NCI-H460 (cell line): Measurements from ENCODE around the gene ZNF492. TPM values are rescaled to one million over a fixed set of nuclear protein-coding genes. Genes with fewer than 3 reads are reported as not detected.
"Not testable (repeated sequence)": the region's sequence is repeated elsewhere in the genome, so short reads cannot be mapped to it uniquely, and the experiment has no call there.

ENCODE experiments used
- DNase-seq: peaks from one replicate; pipeline ENCODE4 v3.0.0-alpha.2; 2016; ENCODE audit warnings: low read depth; ENCODE audit errors: extremely low read depth
- total RNA-seq: library from RNA; depleted of rRNA; stranded (reverse); fragments of >200 nt; shearing (Covaris generic); gene quantifications from 2 replicates; pipeline ENCODE4 v1.2.3, GENCODE V29; 2014

Gene ZNF492
- total RNA-seq, 1 experiment from 2014 or later, result not detected

GRCh38 chr19:22616659-22617058 is 17.5 kb upstream of the ZNF492 start:
- DNase-seq, result no peak

DNA sequence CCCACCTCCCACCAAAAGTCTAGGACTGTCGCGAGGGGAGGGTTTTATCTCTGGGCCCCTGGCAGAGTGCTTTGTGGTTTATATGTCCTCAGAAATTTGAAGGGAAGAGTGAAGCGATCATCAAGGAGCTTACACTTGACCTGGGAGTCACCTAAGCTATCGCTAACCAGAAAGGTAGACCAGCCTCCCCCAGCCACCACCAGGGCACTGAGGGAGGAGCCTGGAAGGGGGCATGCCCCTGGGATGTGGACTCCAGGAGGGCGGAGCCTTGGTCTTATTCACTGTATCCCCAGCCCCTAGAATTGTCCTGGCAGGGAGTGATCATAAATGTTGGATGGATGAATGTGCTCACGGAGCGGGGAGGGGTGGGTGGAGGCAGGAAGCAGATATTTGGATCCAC is 16.9 kb upstream of the ZNF492 start:
- not testable (repeated sequence) for DNase-seq

GRCh38 chr19:22617614-22618320 is 16.4 kb upstream of the ZNF492 start:
- DNase-seq, result no peak

GRCh38 chr19:22619371-22619770 is 14.8 kb upstream of the ZNF492 start:
- no peak for DNase-seq

- DNase-seq, result no peak
These were observed 14.2 kb upstream of the ZNF492 start for GRCh38 chr19:22619932-22620331.

DNA sequence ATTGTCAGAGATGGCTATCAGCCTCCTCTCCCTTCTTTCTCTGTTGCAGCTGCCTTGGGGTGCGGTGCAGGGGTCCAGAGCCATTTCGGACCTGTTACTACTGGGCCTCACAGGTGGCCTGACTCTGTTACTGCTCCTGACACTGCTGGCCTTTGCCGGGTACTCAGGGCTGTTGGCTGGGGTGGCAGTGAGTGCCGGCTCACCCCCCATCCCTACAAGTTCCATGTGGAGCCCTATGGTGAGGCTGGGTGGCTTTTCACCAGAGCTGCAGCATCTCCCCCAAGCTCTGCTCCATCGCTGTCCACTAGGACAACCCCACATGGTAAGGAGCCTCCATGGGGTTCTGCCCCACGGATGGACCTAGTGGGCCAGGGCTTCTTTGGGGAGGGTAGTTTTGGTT is 13.7 kb upstream of the ZNF492 start:
- no peak for DNase-seq

DNA sequence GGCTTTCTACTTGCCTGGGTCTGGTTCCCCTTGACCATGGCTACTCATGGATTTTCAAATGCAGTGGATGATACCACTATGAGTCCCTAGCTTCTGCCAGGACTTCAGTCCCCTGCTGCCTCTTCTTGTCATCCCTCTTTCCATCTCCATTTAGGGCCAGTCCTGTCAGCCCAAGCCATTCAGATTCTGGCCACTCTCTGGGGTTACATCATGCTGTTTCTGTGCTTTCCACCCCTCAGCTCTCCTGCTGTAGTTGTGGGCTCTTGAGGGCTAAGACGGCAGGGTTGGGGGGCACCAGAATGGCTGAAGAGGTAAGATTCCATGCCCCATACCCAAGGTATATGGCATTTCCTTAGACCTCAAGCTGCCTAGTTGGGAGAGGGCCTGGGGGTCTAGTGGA is 13.2 kb upstream of the ZNF492 start:
- no peak for DNase-seq

DNA sequence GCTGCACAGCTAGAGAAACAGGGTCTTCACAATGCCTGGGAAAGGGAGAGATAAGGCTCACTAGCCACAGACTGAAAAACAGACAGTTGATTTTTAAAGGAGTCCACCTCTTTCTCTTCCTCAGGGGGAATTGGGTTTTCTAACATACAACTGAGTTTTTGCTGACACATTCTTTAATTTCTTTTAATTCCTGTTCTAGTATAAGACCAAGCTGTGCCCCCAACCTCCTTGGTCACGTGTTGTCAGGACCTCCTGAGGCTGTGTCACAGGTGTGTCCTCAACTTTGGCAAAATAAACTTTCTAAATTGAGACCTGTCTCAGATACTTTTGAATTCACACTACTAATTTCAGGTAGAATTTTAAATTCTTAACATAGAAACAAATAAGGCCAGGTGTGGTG is 12.1 kb upstream of the ZNF492 start:
- DNase-seq, result no peak

GRCh38 chr19:22622901-22623840 is 11.0 kb upstream of the ZNF492 start:
- DNase-seq, result no peak

DNA sequence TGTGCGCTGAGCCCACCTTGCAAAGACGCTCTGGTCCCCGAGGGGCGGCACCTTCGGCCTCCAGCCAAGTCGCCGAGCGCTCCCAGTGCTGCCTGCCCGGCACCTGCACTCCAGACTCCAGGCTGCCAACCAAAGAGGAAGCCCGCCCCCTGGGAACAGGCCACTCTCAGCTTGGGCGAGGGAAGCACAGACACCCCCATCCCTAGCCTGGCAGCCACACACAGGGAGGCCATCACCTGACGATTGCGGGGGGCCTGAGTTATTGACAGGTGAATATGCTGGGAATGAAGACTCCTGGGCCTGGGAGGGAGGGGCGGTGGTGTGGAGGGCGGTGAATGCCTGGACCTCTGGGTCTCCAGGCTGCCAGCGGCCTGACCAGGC is 10.3 kb upstream of the ZNF492 start:
- no peak for DNase-seq

DNA sequence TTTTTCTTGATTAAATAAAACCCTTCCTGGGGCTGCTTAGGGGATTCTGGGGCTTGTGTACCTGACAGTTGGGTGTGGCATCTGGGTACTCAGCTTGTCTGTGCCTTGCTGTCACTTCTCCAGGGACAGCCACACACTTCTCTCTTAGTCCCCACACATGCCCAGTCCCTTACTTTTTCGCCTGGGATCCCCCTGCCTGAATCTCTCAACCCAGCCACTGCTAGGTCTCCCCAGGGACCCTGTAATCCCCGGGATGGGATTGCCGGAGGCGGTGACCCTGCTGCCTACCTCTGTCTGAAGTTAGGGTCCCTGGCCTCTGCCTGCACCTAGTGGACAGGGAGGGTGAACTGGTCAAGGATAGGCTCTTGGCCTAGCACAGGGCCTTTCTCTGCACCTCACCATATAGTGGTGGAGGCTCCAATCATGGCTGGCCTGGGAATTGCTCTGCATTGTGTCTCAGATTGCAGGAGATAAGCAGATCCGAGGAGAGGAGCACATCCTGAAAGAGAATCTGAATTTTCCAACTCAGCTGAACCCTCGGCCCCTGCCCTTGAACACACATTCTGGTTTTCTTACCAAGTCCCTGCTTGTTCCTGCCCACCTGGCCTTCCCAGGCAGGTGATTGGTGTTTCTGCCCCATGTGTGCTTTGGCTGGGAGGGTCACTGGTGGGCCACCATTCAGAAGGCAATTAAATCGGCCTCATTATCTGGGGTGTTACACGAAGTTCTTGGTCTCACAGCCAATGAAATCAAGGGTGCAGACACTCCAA is 8.7 kb upstream of the ZNF492 start:
- DNase-seq, result no peak

DNA sequence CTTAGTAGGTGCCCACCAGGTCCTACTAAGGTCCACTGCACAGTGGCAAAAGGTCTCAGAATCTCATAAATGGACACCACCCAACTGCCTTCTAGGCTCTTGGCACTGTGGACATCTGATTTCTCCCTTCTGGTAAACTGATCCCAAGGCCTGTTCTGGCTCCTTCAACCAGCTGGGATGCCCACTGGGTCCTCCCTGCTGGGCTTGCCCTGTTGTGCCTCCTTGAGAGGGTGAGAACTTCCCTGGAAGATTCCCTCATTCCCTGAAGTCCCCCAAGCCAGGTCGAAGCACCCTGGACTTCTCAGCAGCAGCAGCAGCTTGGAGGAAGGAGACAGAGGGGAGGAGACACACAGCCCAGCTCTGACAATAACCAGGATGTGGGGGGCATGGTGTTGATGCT is 6.6 kb upstream of the ZNF492 start:
- DNase-seq, result no peak

DNA sequence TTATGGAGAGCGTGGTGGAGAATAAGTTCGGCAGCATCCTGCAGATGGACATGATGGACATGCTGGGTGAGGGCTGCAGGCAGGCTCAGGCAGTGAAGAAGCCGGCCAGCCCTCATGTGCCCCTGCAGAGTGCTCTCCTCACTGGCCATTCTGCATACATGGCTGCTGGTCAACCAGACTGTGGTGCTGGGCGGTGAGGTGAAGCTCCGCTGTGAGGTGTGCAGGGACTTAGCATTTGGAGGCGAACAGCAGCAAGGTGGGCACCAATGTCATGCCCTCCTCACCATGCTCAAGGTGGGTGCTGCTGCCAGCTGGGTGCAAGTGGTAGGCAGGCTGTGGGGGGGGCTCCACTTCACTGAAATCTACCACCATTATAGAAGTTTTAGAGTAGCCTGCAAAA is 5.7 kb upstream of the ZNF492 start:
- no peak for DNase-seq

DNA sequence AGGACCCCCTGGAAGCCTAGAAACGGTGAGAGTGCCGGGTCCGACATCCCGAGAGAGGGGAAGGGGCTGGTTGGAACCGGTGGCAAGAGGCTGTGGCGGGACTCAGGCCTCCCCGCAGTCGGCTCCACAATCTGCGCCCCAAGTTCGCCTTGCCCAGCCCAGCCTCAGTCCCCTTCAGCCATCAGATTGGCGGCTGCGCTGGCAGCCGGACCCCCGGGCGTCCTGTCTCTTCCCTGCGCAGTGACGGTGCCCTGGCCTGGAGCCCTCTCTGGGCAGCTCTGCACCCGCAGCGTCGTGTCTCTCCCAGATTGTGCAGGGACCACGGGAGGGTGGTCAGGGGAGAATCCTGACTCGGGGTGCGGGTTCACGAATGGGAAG is 315 bp downstream of the ZNF492 start:
- no peak for DNase-seq

DNA sequence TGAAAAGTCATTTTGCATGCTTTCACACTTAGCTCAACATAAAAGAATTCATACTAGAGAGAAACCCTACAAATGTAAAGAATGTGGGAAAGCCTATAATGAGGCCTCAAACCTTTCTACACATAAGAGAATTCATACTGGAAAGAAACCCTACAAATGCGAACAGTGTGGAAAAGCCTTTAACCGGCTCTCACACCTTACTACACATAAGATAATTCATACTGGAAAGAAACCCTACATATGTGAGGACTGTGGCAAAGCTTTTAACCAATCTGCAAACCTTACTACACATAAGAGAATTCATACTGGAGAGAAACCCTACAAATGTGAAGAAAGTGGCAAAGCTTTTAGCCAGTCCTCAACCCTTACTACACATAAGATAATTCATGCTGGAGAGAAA is 51.4 kb downstream of the ZNF492 start:
- not testable (repeated sequence) for DNase-seq

GRCh38 chr19:22702661-22703060 is 68.5 kb downstream of the ZNF492 start:
- not testable (repeated sequence) for DNase-seq

- not testable (repeated sequence) for DNase-seq
These were observed 69.0 kb downstream of the ZNF492 start for GRCh38 chr19:22703096-22703495.

- no peak for DNase-seq
These were observed 74.9 kb downstream of the ZNF492 start for GRCh38 chr19:22708983-22709382.
